C4-2B (cell line): ENCODE data around the gene ACOX2.

Source experiments
- ZFX ChIP-seq: fragments of 450-650 bp; IDR thresholded peaks from 2 replicates; pipeline ENCODE4 v1.6.1; 2017
- TF ChIP-seq, protein P1 (sequence below): fragments of 450-650 bp; conservative IDR thresholded peaks from 2 replicates; pipeline ENCODE4 v1.5.1; 2017; ENCODE audit warnings: mild to moderate bottlenecking

DNA sequence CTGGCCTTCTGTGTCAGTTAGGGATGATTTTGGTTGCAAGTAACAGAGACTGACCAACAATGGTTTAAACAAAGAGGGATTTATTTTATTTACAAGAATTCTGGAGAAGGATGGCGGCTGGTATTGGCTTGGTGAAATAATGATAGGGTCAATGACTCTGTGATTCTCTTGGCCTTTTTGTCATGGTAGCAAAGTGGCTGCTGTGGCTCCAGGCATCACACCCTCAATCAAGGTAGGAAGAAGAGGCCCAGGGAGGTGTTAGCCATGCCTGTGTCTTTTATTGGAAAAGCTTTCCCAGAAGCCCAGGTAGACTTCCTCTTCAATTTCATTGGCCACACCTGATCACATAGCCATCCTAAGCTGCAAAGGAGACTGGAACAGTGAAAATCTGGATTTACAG is 27.1 kb upstream of the ACOX2 start:
- TF ChIP-seq, protein P1, sequence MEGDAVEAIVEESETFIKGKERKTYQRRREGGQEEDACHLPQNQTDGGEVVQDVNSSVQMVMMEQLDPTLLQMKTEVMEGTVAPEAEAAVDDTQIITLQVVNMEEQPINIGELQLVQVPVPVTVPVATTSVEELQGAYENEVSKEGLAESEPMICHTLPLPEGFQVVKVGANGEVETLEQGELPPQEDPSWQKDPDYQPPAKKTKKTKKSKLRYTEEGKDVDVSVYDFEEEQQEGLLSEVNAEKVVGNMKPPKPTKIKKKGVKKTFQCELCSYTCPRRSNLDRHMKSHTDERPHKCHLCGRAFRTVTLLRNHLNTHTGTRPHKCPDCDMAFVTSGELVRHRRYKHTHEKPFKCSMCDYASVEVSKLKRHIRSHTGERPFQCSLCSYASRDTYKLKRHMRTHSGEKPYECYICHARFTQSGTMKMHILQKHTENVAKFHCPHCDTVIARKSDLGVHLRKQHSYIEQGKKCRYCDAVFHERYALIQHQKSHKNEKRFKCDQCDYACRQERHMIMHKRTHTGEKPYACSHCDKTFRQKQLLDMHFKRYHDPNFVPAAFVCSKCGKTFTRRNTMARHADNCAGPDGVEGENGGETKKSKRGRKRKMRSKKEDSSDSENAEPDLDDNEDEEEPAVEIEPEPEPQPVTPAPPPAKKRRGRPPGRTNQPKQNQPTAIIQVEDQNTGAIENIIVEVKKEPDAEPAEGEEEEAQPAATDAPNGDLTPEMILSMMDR = no peak
- no peak for TF ChIP-seq ZFX
